Muscle of arm (tissue), 12 donors: Measurements from ENCODE around the gene AUTS2. TPM values are rescaled to one million over a fixed set of nuclear protein-coding genes. Genes with fewer than 3 reads are reported as not detected.
"Not testable (repeated sequence)": the region's sequence is repeated elsewhere in the genome, so short reads cannot be mapped to it uniquely, and the experiment has no call there.

ENCODE experiments used
- DNase-seq: peaks from one replicate; pipeline ENCODE4 v3.0.0-alpha.2; 2013
- polyA plus RNA-seq, 12 donors: library from polyadenylated mRNA; unstranded; fragments of 120-200 nt; gene quantifications; one replicate each; pipeline ENCODE4 v1.2.1, GENCODE V29; 2013; ENCODE audit not compliant: insufficient read length in 12 of 12

AUTS2 gene
- polyA plus RNA-seq, 12 donors = 60.0 to 182 (median 86.6) TPM

GRCh38 chr7:70341446-70341845 is 743.2 kb downstream of the AUTS2 start:
- DNase-seq = no peak

DNA sequence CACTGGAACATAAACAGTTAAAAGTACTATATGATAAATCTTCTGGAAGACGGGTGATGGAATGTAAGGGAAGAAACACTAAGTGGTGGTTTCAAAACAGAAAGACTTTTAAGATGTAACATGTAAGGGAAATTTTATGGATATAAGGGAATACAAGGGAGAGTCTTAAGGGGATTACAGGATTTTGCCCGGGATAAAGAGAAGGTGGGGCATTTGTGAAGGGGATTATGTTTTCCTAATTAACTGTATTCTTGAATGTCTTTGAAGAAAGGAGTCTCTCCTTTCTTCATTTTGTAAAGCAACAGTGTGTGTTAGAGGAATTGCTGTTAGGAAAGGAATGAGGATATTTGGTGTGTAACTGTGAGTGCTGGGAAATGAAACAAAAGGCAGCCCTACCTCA is 745.2 kb downstream of the AUTS2 start:
- no peak for DNase-seq

DNA sequence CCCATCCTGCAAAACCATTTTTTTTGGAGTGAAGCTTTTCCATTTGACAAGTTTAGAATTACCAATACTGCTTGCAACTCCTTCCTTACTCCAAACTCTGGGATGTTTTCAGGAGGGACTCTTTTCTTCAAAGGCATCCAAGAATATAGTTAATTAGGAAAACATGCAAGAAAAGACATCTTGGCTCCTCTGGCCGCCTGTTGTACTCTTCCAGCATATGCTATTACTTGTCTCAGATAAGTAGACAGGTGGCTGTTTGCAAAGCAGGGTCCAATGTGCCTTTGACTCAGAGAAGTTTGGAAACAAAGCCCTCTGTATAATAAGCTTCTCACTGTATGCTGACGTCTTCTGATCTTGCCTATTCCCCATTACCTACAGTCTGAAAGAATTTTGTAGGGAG is 746.5 kb downstream of the AUTS2 start:
- peak; percentile 33 for DNase-seq

- DNase-seq = no peak
These were observed 748.7 kb downstream of the AUTS2 start for GRCh38 chr7:70346844-70347462.

GRCh38 chr7:70347463-70348254 is 749.4 kb downstream of the AUTS2 start:
- DNase-seq = no peak

GRCh38 chr7:70349031-70349430 is 750.8 kb downstream of the AUTS2 start:
- DNase-seq = no peak

- no peak for DNase-seq
These were observed 751.5 kb downstream of the AUTS2 start for GRCh38 chr7:70349819-70350218.

DNA sequence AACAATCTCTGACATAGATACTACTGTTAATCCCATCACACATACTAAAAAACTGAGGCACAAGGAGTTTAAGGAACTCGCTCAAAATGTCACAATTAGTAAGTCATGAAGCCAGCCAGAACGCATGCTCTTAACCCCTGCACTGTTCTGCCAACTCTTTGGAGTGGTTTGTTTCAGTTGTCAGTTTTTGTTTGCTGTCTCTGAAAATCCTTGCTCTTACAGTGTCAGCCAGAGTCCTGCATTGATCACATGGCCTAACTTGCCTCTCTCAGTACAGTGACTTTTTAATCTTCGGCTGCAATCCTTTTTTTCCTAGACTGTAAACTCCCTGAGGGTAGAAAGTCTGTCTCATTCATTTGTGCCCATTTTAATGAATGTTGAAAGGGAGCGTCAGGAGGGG is 753.8 kb downstream of the AUTS2 start:
- no peak for DNase-seq

GRCh38 chr7:70352906-70353305 is 754.6 kb downstream of the AUTS2 start:
- peak; percentile 33 for DNase-seq

GRCh38 chr7:70353330-70353945 is 755.2 kb downstream of the AUTS2 start:
- DNase-seq = no peak

- DNase-seq = no peak
These were observed 755.7 kb downstream of the AUTS2 start for GRCh38 chr7:70353946-70354335.

DNA sequence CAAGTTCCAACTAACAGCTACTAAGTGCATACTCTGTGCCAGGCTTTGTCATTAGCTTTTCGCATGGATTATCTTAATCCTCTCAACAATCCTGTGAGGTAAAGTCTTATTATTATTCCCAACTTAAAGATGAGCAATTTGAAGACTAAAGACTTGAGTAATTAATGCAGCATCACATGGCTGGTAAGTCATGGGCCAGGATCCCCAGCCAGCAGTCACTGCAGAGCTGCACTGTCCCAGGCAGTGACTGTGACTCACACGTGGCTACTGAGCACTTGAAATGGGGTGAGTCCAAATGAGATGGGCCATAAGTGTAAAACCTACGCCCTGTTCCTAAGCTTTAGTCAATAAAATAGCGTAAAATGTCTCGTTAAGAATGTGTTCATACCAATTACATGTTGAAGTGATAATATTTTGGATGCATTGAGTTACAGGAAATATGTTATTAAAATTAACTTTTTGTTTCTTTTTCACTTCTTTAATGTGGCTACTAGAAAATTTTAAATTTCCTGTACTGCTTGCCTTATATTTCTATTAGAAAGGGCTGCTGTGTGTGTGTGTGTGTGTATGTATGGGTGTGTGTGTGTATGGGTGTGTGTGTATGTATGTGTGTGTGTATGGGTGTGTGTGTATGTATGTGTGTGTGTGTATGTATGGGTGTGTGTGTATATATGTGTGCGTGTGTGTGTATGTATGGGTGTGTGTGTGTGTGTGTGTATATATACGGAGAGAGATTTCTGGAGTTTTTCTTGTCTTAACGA is 756.3 kb downstream of the AUTS2 start:
- no peak for DNase-seq

DNA sequence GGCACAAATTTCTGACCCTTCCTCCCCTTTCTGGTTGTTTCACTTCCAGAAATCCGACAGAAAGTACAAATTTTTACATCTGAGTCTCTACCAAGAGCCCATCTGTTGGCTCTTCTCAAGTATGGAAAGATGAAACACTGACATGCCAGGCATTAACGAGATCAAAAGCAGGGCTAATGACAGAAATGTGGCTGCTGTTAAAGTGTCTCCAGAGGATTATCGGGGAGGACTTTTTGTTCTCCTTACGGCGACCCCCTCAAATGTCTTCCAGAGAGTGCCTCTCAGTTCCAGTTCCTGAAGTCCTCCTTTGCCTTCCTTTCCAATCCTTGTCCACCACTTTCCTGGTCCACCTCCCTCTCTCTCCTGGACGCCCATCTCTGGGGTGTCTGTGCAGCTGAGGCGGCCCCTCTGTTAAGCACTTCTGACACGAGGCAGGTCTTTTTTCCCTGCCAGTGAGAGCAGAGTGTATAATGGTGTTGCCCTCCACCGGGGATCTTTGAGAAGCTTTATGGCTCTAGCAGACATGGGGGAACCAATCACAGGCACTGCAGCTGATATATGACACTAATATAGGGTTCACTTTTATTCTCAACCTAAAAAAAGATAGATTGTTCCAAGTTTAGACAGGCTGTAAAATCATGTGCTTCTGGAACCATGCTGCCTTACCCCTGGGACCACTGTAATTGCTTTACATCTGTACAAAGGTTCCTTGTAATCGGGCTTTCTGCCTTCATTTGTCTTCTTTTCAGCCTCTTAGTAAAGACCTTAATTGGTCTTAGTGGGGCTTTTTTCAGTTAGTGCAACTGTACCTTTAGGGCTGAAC is 757.1 kb downstream of the AUTS2 start:
- DNase-seq = peak; percentile 31

DNA sequence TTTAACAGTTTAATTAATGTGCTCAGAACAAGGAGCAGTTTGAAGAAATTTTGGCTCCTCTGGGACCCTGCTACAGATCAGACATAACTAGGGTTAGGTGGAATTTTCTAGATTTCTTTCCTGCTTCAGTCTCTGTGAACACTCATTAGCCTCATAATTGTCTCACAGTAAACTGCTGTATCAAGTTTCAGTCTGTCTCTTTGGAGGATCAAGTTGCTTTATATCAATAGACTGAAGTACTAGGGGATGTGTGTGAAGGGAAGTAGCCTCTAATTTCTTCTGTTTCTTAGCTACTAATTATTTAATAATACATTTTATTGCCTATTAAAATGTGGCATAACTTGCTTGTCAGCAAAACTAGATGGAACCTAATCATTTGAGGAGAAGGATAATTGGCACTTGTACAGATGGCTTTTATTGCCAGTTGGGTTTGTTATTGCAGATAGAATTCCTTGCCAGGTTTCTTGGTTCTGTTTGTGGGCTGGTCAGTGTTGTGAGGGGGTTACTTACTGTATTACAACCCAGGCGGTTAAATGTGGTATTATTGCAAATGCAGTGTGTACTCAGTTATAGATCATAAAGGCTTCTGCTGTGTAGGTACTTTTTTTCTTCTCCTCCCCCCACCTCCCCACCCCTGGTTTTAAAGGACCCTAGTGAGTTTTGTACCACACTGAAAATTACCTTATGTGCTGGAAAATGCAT is 758.0 kb downstream of the AUTS2 start:
- DNase-seq = no peak

GRCh38 chr7:70356787-70357328 is 758.6 kb downstream of the AUTS2 start:
- DNase-seq = peak; percentile 79

GRCh38 chr7:70360557-70360956 is 762.3 kb downstream of the AUTS2 start:
- DNase-seq = no peak

DNA sequence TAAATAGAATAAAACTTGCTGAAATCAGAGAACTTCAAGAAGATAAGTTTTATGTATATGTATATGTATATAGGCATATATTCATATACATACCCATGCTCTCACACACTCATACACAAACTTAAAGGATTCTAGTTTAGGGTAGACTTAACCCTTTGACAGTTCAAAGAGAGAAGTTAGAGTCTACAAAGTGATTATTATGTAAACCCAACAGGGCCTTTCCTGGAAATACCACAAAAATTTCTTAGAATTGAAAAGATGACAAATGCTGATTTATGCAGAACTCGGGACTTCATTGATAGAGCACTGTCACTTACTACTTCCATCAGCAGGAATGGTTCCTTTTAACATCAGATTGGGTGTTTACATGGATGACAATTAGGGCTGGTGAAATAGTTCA is 763.5 kb downstream of the AUTS2 start:
- no peak for DNase-seq

GRCh38 chr7:70364393-70364792 is 766.1 kb downstream of the AUTS2 start:
- DNase-seq = not testable (repeated sequence)

- DNase-seq = no peak
These were observed 773.4 kb downstream of the AUTS2 start for GRCh38 chr7:70371652-70372051.

GRCh38 chr7:70372768-70373515 is 774.7 kb downstream of the AUTS2 start:
- no peak for DNase-seq
